CD4-positive, alpha-beta T cell treated with Interleukin-17A for 1 hour (primary cell): Measurements from ENCODE around the gene GAA.

Source experiments
- DNase-seq: peaks from one replicate; pipeline ENCODE4 v3.0.0-alpha.2; 2020

The GAA gene

DNA sequence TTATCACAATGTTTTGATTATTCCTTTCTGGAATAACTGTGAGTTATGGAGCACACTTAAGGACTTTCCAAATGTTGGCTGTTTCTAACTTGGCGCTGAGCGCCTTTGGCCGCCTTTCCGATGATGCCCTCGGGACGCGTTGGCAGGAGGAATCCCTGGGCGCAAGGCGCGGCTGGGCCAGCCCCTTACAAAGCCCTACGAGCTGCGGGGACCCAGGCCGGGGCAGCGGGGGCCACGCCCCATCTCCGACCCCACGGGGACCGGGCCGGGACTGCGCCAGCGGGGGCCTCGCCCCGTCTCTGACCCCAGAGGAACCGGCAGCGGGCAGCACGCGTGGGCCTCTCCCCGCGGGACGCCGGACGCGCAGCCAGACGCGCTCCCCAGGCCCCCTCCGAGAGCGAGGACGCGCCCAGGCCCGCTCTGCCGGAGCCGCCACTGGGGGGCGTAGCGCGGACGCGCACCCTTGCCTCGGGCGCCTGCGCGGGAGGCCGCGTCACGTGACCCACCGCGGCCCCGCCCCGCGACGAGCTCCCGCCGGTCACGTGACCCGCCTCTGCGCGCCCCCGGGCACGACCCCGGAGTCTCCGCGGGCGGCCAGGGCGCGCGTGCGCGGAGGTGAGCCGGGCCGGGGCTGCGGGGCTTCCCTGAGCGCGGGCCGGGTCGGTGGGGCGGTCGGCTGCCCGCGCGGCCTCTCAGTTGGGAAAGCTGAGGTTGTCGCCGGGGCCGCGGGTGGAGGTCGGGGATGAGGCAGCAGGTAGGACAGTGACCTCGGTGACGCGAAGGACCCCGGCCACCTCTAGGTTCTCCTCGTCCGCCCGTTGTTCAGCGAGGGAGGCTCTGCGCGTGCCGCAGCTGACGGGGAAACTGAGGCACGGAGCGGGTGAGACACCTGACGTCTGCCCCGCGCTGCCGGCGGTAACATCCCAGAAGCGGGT lies at the start of gene GAA:
Gene GAA (plus strand): TSS at position 571 of the 935 bp plus-strand sequence. CDS start 3,006 bp downstream, outside the sequence.
- DNase-seq: peak; percentile 89

DNA sequence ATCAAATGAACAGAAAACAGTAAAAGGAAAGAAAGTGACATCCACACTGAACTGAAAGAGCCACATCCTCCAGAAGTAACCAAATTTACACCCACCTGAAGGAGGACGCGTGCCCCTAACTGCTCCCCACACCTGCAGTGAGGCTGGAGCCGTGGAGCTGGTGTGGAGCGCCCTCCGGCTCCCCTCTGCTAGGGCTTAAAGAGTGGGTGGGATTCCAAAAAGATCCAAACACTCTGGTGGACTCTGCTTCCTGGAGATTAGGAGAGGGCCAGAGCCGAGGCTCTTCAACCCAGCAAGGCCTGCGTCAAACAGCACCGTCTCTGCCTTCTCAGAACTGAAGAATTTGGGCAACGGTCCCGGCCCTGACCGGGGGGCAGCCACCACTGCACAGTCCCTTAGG lies 49.7 kb upstream of the GAA start:
- DNase-seq: no peak

DNA sequence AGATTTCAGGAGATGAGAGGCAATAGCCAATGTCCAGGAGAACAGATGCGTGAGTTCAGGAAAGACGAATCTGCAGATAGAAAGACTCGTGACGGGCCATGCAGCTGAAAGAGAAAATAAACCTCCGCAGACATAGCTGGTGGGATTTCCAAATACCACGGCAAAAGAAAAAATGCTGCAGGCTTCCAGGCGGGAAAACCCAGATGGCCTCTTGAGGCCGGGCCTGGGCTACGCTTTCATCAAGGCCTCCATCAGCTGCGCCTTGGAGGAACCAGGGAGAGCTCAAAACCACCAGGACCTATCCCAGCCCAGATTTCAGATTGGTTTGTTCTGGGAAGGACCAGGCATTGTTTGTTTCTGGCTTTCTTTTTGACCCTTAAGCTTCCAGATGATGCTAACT lies 48.3 kb upstream of the GAA start:
- DNase-seq: no peak

DNA sequence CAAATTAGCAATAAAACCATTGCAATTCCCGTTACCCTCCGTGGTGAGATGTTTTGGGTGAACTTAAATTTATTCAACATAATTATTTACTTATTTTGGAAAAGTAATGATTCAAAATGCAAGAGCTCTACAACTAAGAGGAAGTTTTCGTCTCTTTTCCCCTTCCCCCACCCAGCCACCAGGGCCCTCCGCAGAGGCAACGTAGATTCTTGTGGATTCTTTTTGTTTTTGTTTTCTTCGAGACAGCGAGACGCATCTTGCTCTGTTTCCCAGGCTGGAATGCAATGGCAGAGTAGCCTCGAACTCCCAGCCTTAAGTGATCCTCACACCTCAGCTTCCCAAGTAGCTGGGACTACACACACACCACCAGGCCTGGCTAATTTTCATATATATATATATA lies 45.8 kb upstream of the GAA start:
- DNase-seq: no peak

DNA sequence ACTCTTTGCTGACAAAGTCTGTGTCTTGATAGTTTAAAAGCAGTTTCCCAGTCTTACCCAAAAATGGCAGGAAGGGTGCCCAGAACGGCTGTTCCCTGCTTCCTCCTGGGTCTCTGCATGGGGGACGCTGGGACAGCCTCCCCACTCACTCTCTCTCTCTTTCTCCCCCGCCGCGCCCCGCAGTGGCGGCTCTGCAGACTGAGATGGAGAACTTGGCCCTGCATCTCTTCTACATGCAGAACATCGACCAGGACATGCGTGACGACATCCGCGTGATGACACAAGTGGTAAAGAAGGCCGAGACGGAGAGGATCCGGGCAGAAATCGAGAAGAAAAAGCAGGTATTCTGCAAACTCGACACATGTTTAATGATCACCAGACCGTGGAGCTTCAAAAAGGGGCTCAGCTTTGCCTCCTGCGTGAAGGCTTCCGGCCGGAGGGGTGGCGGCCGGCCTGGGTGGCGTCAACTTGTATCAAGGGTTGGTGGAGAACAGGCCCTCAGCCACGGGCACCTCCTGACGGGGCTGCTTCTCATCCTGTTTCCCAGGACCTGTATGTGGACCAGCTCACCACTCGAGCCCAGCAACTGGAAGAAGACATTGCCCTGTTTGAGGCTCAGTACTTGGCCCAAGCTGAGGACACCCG lies 42.9 kb upstream of the GAA start:
- no peak for DNase-seq

DNA sequence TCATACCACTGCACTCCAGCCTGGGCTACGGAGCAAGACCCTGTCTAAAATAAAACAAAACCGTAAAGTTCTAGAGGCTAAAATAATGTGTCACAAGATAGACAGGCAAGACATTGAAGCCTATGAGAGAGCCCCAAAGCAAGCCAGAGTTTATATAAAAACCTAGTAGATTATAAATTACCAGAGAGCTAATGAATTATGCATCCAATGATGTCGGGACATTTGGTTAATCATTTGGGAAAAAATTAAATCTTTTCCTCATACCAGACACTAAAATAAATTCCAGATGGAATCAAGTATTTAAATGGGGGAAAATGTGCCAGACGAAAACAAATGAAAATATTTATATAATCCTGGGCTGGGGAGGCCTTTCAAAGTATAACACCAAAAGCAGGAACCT lies 40.7 kb upstream of the GAA start:
- DNase-seq: no peak

DNA sequence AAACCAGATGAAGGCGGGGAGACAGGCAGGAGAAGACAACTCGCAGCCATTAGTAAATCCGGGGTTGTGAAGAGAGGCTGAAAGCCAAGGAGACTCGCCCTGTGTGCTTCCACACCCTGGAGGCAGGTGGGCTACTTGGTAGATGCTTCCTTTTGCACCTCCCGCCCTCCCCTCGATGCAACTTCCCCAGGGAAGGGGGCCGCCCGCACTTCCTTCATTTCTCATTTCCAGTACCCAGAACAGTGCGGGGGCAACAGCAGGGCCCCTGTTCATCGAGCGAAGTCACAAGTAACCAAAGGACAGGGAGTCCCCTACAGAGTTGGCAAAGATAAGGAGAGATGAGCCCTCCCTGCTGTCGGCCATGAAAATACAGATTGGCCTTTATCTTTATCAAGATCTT lies 40.0 kb upstream of the GAA start:
- DNase-seq: no peak

DNA sequence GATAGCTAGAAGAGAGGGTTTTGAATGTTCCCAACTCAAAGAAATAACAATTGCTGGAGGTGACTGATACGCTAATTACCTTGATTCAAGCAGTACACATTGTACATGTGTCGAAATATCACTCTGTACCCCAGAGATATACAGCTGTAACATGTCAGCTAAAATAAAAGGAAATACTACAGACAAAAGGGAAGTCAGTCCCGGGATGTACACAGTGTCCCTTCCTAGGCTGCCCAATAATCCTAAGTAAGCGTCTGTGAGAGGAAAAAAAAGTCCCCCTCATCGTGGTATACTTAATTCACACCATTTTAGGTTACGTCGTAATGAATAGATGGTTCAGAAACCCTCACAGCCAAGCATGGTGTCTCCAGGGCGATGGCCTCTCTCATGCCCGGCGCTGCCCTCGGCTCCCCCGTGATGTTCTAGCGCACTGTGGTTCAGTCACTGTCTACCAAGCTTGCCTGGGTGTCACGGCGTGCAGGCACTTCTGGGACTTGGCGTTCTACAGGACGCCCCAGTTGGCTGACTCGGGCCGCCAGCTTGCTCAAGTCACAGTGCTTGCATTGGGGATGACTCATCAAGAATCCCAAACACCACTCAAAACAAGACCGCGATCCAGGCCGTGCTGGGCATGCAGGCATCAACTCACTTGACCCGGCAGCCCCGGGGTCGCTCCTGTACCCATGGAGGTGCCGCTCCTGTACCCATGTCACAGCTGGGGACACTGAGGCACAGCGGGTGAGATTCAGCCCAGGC lies 37.4 kb upstream of the GAA start:
- no peak for DNase-seq

DNA sequence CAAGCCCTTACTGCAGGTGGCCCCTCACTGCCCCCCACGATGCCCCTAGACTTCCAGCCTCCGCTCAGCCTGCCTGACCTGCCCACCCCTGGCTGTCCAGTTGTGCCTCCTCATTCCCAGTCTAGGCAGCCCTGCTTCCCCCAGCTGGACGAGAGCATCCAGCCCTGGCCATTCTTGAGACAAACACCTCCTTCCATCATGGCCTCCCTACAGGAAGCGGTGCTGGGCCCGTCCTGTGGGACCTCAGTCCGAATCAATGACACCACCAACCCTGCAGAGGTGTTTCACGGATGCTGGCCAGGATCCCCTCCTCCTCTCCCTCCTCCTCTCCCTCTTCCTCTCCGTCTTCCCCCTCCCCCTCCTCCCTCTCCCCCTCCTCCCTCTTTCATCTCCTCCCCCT lies 36.7 kb upstream of the GAA start:
- no peak for DNase-seq

DNA sequence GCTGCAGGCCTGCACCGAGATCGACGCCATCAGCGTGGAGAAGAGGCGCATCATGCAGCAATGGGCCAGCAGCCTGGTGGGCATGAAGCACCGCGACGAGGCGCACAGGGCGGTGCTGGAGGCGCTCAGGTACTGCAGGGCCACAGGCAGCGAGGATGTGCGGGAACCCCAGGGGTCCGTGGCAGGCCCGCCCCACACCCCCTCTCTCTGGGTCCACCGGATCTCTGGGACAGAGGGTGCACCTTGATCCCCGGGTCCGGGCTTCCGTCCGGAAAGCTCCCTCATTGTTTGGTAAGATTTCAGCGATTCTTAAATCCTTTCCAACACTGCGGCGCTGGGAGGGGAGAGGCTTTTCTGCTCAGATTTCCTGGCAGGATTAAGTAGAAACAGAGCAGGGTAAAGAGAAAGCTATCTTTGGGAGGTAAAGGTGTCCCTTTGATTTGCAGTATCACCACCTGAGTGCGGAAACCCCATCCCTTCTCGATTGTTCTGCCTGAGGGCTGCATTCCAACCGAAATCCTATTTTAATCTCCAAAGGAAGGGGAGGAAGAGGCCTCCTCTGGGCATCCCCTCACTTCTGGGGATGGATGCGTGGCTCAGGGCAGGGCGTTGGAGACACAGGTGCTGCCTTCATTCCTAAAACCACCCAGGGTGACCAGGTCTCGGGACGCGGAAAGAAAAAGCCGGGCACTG lies 35.8 kb upstream of the GAA start:
- DNase-seq: no peak

DNA sequence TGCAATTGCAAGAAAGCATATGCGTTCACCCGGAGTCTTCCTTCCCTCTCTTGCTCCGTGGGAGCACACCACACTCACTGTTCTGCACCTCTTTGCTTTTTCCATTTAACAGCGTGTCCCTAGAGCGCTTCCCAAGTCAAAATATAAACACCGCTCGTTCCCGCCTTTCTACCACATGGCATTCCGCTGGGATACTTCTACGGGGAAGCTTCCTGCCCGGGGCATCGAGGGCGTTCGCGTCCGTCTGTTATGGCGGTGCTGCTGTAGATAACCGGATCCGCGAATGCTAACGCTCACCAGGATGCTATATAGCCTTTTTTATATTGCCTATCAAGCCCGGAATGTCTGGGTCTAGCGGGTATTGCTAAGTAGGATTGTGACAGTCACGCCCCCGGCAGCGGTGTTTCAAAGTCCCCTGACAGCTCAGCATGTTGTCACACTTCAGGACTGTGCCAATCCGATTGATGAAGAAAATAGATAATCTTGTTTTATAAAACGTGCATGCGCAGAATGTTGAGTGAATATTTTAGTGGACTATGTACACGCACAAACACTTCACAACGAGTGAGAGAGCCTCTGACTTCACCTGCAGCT lies 33.9 kb upstream of the GAA start:
- DNase-seq: no peak

DNA sequence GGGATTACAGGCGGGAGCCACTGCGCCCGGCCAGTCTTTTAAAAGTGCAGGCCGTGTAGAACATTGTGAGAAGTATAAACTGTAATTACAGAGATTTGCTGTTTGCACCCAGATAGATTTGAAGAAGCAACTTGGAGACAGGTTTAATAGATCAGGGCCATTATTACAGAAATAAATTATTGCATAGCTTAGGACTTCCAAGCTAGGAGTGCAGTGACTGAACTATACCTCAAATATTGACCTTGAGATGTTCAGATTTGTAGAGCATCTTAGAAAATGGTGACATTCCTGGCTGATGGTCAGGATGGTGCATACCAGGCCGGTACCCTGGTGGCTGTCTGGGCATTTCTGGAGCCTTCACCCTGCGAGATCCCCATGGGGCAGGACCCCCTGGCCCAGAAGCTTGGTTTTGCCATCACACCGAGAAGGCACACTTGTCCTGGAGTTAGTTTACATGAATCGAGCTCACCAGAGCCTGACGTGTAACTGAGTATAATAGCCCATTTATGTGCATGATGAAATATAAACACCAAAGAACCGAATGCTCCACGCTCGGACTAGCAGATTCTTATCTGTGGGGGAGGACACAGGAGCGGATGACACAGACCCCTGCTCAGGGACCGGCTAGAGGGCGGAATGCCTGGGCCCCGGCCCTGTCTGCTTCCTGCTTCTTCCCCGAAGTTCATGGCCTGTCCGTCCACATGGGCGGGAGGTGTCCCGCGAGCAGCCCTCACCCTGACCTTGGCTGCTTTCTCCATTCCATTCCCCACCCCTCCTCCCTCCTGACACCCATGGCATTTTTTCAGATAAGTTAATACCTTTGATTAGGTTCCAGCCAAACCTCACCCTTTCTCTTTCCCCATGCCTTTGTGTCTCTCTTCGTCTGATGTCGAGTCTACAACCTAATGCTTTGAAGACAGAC lies 32.8 kb upstream of the GAA start:
- DNase-seq: no peak

DNA sequence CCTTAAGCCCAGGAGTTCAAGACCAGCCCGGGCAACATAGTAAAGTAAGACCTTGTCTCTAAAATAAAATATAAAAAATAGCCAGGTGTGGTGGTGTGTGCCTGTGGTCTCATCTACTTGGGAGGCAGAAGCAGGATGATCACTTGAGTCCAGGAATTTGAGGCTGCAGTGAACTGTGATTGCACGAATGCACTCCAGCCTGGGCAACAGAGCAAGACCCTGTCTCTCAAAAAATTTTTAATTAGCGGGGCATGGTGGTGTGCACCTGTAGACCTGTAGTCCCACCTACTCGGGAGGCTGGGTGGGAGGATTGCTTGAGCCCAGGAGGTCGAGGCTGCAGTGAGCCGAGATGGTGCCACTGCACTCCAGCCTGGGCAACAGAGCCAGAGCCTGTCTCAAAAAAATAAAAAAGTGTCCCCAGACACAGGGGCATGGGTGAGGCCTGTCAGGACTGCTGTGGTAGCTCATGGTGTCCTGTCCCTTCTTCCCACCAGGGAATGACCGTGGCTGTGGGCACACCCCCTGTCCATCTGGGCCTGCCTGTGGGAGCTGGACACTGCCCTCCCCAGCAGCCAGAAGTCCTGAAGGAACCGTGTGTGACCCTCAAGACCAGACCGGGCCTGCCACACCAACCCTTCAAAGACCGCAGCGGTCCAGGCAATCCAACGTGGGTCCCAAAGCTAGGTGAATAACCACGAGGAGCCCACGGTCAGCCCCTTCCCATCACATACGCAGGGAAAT lies 30.8 kb upstream of the GAA start:
- no peak for DNase-seq

DNA sequence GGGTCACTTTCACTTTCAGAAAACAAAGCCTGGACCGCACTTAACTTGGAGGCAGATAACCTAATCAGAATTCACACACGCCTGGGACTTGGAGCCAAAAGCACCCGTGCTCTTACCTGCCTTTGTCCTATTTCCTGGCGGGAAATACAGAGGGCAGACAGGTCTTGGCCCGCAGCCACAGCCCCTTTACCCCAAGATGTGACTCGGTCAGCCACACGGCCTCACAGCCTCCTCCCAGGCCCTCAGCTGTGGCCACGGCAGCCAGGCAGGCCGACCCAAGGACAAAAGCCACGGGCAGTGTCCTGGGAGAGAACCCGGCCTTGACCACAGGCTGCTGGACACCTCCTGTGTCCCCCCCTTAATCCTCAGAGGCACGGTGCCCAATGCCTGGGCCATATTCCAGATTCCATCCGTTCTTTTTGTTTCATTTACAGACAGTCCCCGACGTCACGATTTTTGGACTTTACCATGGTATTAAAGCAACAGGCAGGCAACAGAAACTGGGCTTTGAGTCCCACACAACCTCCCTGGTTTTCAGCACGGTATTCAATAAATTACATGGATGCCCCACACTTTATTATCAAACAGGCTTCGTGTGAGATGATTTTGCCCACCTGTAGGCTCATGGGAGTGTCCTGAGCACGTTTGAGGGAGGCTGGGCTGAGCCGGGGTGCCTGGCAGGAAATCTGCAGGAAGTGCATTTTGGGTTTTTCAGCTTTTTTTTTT lies 30.1 kb upstream of the GAA start:
- no peak for DNase-seq

DNA sequence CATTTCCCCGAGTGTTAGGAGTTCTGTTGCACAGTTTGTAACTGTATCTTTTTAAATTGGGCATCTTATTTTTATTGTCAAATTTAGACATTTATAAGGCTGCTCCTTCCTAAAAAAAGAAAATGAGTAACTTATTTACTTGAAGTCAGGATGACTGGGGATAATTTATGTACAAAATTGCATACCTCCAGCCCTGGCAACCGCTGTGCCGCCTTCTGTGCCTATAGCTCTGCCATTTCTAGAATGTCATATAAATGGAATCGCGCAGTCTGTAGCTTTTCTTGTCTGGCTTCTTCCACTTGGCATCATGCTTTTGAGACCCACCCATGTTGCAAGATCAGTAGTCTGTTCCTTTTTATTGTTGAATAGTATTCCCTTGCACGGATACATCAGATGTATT lies 29.0 kb upstream of the GAA start:
- no peak for DNase-seq

DNA sequence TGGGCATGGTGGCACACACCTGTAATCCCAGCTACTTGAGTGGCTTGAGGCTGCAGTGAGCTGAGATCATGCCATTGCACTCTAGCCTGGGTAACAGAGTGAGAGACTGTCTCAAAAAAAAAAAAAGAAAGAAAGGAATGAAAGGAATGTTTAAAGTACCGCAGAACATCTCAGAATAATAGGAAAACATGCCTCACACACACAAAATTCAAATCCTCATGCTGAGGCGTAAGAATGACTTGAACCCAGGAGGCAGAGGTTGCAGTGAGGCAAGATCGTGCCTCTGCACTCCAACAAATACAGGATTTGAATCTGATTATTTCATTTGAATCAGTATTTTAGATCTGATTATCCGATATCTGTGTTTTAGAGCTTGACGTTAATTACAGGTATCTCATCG lies 21.3 kb upstream of the GAA start:
- no peak for DNase-seq

DNA sequence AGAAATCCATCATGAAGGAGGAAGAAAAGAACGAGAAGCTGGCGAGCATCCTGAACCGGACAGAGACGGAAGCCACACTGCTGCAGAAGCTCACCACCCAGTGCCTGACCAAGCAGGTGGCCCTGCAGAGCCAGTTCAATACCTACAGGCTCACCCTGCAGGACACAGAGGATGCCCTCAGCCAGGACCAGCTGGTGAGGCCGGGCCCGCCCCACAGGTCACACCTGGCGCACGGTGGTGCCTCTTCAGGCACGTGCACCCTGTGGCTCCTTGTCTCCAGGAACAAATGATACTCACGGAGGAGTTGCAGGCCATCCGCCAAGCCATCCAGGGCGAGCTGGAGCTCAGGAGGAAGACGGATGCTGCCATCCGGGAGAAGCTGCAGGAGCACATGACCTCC lies 19.8 kb upstream of the GAA start:
- DNase-seq: no peak

DNA sequence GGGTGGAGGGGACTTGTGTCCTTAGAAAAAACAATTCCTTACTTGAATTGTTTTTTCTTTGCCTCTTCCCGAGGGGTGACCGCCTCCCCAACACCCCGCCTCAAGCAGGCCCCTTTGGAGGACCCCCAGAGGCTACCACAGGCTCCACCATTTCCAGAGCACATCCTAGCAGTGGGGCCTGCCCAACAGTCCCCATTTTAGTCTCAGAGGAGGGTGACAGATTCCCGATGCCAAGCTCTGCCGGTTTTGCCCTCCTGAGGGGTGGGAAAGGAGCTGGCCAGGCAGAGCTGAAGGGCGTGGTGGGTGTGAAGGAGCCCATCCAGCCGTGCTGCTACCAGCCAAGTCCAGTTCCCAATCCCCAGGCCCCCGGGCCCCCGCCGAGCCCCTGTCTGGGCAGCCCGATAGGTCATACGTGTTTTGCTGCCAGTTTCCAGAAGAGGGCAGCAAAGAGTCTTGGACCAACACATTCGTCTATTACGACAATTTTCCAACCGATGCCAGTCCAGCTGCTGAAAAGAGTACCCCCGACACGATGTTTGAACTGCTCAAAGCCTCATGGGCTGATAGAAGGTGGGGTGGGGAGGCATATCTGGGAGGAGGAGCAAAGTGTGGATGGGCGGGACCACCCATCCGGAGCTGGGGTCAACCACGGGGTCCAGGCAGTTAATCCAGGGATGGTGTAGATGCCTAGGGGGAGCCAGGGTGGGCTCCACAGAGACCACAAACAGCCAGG lies 18.8 kb upstream of the GAA start:
- DNase-seq: peak; percentile 69

DNA sequence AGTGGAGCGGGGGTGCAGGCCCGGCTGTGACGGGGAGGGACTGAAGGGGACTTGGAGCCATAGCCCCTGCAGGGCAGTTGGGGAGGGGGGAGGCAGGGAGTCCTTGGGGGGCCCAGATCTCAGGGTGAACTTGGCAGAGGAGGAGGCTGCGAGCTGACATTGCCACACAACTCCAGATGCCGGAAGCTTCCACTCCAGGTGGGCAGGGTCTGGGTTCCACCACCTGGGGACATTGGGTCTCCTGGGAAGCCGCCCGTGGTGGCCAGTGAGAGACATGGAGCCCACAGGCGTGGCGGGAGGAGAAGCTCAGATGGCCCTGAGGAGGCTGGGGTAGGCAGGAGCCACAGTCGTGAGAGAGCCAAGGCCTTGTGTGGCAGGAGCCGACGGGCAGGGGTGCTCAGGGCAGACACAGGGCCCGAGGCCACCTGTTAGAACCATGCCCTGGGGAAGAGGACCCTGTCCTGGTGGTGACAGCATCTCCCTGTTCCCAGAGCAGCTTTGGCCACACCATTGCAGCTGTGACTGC lies 18.2 kb upstream of the GAA start:
- DNase-seq: no peak
